ENCODE data around the gene TMEM87B.

TMEM87B gene, protein sequence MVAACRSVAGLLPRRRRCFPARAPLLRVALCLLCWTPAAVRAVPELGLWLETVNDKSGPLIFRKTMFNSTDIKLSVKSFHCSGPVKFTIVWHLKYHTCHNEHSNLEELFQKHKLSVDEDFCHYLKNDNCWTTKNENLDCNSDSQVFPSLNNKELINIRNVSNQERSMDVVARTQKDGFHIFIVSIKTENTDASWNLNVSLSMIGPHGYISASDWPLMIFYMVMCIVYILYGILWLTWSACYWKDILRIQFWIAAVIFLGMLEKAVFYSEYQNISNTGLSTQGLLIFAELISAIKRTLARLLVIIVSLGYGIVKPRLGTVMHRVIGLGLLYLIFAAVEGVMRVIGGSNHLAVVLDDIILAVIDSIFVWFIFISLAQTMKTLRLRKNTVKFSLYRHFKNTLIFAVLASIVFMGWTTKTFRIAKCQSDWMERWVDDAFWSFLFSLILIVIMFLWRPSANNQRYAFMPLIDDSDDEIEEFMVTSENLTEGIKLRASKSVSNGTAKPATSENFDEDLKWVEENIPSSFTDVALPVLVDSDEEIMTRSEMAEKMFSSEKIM

GRCh38 chr2:112054847-112055729 is at the start of gene TMEM87B:
TMEM87B (plus strand) TSS chr2:112055269; CDS start chr2:112055592, 323 bp downstream.
- DNase-seq (ENCODE audit: low read depth) = peak; percentile 84

- no peak for DNase-seq (ENCODE audit: low read depth)
Observed at GRCh38 chr2:112005406-112006075, 49.5 kb upstream of the TMEM87B start.

DNA sequence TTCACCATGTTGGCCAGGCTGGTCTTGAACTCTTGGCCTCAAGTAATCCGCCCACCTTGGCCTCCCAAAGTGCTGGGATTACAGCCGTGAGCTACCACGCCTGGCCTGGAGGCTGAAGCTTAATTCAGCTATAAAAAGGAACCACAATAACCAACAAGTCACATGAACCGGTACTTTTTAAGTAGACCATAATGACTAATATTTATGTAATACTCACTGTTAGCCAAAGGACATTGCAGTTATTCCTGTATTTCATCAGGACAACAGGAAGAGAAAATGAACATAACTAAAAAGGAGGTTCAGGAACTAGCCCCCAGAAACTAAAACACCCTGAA is 49.0 kb upstream of the TMEM87B start:
- DNase-seq (ENCODE audit: low read depth) = peak; percentile 40

GRCh38 chr2:112007493-112007892 is 47.6 kb upstream of the TMEM87B start:
- no peak for DNase-seq (ENCODE audit: low read depth)

- no peak for DNase-seq (ENCODE audit: low read depth)
Observed at GRCh38 chr2:112008910-112009485, 46.1 kb upstream of the TMEM87B start.

DNA sequence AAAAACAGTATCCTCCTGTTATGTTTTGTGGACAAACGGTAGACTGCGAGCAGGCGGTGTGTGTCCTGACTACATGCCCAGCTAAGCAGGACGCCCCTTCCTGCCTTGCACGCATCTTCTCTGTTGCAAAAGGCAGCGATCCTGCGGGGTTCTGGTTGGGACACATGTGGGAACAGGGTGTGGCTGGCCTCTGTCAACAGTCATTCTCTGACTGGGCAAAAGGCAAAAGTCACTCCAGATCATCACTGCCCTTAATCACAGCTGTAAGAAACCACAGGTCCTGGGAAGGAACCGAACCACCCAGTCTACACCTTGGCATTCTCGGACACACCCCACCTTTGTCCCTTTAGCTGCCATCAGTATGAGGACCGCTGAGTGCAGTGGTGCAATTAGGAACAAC is 44.3 kb upstream of the TMEM87B start:
- no peak for DNase-seq (ENCODE audit: low read depth)

DNA sequence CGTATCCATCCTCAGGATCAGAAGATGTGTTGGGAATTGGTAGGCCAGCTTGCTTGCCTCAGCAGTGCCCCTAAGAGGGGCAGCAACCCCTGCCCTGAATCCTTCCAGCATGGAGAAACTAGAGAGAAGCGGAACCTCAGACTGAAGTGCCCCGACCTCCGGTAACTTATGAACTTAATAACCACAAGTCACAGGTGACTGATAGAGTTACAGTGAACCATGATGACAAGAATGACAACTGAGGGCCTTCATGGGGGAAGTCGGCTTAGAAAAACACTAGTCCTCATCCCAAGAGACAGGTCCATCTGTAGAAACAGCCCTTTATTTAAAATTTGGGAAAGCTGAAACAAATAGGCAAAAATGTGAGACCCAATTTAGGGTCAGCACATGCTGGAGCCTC is 42.5 kb upstream of the TMEM87B start:
- no peak for DNase-seq (ENCODE audit: low read depth)

DNA sequence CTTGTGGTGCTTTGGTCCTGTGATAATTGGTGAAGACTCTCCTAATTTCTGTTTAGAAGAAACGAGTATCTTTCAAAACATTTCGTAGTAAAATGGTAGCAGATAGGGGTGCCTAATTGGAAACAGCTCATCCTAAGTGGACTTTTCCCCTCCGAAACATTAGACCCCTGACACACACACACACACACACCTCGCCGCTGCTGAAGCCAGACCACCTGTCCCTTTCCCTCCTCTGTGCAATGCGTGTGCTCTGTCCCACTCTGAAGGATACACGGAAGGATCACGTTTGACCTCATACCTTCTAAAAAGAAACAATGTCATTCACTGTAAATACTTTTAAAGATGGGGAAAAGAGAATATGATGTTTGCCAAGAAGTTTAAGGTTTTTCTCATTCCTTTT is 36.2 kb upstream of the TMEM87B start:
- DNase-seq (ENCODE audit: low read depth) = no peak

DNA sequence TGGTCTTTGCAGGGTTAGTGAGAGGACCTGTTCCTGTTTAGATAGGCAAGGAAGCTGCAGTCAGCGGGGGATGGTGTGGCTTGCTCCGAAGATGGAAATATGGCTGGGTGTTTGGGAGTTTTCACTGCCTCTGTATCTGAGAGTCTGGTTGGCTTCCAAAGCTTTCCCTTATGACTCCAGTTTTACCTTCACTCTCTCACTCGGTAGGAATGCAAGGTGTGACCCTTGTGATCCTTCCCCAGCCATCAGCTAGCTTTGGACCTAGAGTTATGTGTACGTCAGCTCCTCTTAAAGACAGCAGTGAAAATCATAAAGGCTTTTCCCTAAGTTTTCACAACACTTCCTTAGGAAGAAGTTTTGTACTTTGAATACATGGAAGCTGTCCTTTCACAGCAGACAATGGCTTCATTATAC is 35.5 kb upstream of the TMEM87B start:
- no peak for DNase-seq (ENCODE audit: low read depth)

DNA sequence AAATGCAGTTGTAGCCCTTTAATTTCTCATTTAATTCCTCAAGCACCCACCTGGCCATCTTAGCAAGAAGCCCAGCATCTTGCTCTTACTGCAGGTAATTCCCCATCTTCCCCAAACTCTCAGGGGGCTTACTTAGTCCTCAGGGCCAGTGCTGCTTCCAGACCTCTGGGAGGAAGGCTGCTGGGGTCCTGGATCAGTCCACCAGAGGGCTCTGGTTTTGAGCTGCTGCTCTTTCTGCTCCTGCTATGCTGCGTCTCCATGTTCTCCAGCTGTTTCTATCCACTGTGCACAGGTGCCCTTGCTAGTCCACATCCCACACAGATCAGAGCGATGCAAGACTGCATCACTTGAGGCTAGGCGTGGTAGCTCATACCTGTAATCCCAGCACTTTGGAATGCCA is 34.5 kb upstream of the TMEM87B start:
- no peak for DNase-seq (ENCODE audit: low read depth)

GRCh38 chr2:112021290-112021689 is 33.8 kb upstream of the TMEM87B start:
- no peak for DNase-seq (ENCODE audit: low read depth)

- no peak for DNase-seq (ENCODE audit: low read depth)
Observed at GRCh38 chr2:112021781-112022231, 33.3 kb upstream of the TMEM87B start.

DNA sequence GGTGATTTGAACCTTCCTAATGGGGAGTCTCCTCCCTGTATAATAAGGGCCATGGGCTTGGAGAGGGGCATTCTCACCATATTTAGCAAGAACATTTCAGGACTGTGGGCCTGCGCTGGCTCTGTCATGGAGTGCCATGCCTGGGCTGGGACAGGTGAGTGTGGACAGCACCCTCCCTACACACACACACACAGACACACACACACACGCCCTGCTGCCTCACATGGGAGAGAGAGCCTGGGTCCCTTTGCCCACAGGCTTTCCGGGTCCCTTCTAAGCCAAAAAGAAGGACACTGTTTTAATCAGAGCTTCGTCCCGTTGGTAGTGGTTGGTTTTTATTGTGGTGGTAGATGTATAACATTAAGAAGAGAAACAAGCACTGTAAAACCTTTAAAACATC is 31.4 kb upstream of the TMEM87B start:
- DNase-seq (ENCODE audit: low read depth) = no peak

DNA sequence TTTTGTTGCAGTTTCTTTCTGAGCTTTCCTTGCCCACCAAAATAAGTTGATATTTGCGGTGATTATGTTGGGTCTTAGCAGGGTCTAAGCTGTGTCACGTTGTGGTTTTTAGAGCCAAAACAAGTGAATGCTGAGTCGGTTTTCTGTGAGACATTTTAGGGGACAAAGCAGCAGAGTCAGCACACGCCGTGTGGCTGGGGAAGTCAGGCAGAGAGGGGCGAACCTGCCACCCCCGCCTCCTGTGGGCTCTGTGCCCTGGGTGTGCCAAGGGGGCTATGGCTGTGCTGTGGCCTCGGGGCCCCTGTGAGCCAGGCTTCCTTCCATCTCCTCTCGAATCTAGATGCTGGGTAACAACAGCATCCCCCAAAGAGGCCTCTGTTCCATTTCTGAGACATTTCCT is 30.8 kb upstream of the TMEM87B start:
- DNase-seq (ENCODE audit: low read depth) = no peak

DNA sequence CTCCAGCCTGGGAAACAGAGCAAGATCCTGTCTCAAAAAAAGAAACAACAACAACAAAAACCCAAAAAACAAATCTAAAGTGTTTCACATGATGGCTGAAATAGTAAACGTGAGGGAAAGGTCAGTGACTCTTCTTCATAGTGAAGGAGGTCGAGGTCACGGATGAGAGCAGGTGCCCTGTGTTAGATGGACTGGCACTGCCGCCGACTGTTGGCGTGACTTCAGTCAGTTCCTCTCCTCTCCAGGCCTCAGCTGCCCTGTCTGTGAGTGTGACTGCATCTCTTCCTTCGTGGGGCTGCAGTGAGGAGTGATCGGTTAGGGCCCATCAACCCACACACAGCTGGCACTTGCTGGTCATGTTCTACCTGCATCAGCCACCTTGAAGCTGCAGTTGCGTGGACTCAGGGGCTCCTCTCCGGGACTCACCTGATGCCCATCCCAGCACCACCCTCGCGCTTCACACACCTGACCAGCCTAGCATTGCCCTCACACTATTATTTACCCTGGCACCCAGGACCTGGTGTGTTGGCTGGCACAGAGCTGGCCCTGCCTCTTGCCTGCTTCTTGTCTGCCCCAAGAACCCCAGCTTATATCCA is 30.1 kb upstream of the TMEM87B start:
- DNase-seq (ENCODE audit: low read depth) = no peak

- DNase-seq (ENCODE audit: low read depth) = no peak
Observed at GRCh38 chr2:112026509-112026908, 28.6 kb upstream of the TMEM87B start.

GRCh38 chr2:112027767-112028166 is 27.3 kb upstream of the TMEM87B start:
- DNase-seq (ENCODE audit: low read depth) = no peak

DNA sequence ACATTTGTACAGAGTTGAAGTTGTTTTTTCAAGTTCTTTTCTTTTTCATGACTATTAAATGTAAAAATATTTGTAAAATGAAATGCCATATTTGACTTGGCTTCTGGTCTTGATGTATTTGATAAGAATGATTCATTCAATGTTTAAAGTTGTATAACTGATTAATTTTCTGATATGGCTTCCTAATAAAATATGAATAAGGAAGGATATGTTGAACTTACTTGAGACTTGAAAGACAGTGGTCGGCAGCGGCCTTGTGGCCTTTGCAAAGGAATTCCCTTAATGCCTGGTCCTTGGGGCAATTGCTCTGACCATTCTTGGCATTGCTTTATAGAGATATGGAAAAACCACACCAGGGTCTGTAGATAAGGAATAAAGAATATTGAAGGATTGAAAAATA is 25.9 kb upstream of the TMEM87B start:
- DNase-seq (ENCODE audit: low read depth) = no peak

GRCh38 chr2:112031473-112032223 is 23.4 kb upstream of the TMEM87B start:
- no peak for DNase-seq (ENCODE audit: low read depth)

GRCh38 chr2:112032224-112032586 is 22.9 kb upstream of the TMEM87B start:
- DNase-seq (ENCODE audit: low read depth) = no peak
